PC-9 (cell line): ENCODE results near the gene PLB1. TPM values are rescaled to one million over a fixed set of nuclear protein-coding genes. Genes with fewer than 3 reads are reported as not detected.

Source experiments
- BruUV-seq: library from RNA; stranded (reverse); fragments of 400-500 nt; replicated peaks from 2 replicates; lab custom pipeline; 2021; lab: Mats Ljungman, UMichigan
- CTCF ChIA-PET: fragments of 300-600 bp; sonication (Branson Sonifier 250); formaldehyde crosslinking; loops from one replicate; lab custom pipeline; 2022; ENCODE audit warnings: antibody characterized with exemption; lab: Charles Lee
- POLR2A ChIA-PET: fragments of 300-600 bp; sonication (Branson Sonifier 250); formaldehyde crosslinking; loops from one replicate; lab custom pipeline; 2022; ENCODE audit warnings: antibody characterized with exemption; ENCODE audit not compliant: unreplicated experiment; lab: Charles Lee
- DNase-seq, 2 experiments: peaks; one replicate each; pipeline versions ENCODE4 v3.0.0 to v3.0.0-alpha.2; 2015 to 2022; ENCODE audit warnings: mixed read lengths in 1 of 2
- H2AFZ ChIP-seq: fragments of 200-600 bp; sonication (generic); 2 replicates; pipeline ENCODE4 v1.8.1; 2017; ENCODE audit warnings: antibody characterized with exemption
- H3F3A ChIP-seq: fragments of 200-600 bp; sonication (generic); 2 replicates; pipeline ENCODE4 v1.8.1; 2017; ENCODE audit warnings: antibody characterized with exemption, mild to moderate bottlenecking, low read depth; ENCODE audit not compliant: insufficient read depth
- H3K27ac ChIP-seq: fragments of 200-600 bp; sonication (generic); 2 replicates; pipeline ENCODE4 v1.6.1; 2016; ENCODE audit warnings: mixed run types
- H3K27me3 ChIP-seq: fragments of 200-600 bp; sonication (generic); 2 replicates; pipeline ENCODE4 v1.6.1; 2016; ENCODE audit warnings: low read depth, mixed run types; ENCODE audit not compliant: insufficient read depth
- H3K36me3 ChIP-seq: fragments of 200-600 bp; sonication (generic); 2 replicates; pipeline ENCODE4 v1.6.1; 2016; ENCODE audit warnings: low read depth, mixed run types
- H3K4me1 ChIP-seq: fragments of 200-600 bp; sonication (generic); replicated peaks from 2 replicates; pipeline ENCODE4 v1.6.1; 2016; ENCODE audit warnings: mixed run types; ENCODE audit not compliant: insufficient read depth
- H3K4me2 ChIP-seq: fragments of 200-600 bp; sonication (generic); 2 replicates; pipeline ENCODE4 v1.6.1; 2017; ENCODE audit warnings: mixed run types
- H3K4me3 ChIP-seq: fragments of 200-600 bp; sonication (generic); 2 replicates; pipeline ENCODE4 v1.6.1; 2016; ENCODE audit warnings: mixed run types
- H3K79me2 ChIP-seq: fragments of 200-600 bp; sonication (generic); 2 replicates; pipeline ENCODE4 v1.6.1; 2017; ENCODE audit warnings: low read depth, mixed run types
- H3K9me2 ChIP-seq: fragments of 200-600 bp; sonication (generic); 2 replicates; pipeline ENCODE4 v1.8.1; 2017; ENCODE audit warnings: mild to moderate bottlenecking; ENCODE audit not compliant: insufficient read depth
- H3K9me3 ChIP-seq: fragments of 200-600 bp; sonication (generic); 2 replicates; pipeline ENCODE4 v1.8.1; 2016; ENCODE audit warnings: low read depth; ENCODE audit not compliant: insufficient read depth
- H4K20me1 ChIP-seq: fragments of 200-600 bp; sonication (generic); 2 replicates; pipeline ENCODE4 v1.8.1; 2017; ENCODE audit not compliant: insufficient read depth
- CTCF ChIP-seq: fragments of 200-600 bp; sonication (generic); conservative IDR thresholded peaks from 2 replicates; pipeline ENCODE4 v1.6.1; 2017; ENCODE audit warnings: mixed run types, antibody characterized with exemption, mild to moderate bottlenecking, moderate library complexity
- EZH2 ChIP-seq: fragments of 200-600 bp; sonication (generic); IDR thresholded peaks from 2 replicates; pipeline ENCODE4 v1.8.0; 2017; ENCODE audit warnings: antibody characterized with exemption, low read depth
- intact Hi-C: fragments of 100-400 bp; cut with micrococcal nuclease; formaldehyde crosslinking; loops from one replicate; pipeline ENCODE4 v1.10.0; 2022; ENCODE audit not compliant: unreplicated experiment
- total RNA-seq: library from RNA; stranded (reverse); gene quantifications from 2 replicates; pipeline ENCODE4 v1.2.3, GENCODE V29; 2021

The PLB1 gene
- total RNA-seq, 1 experiment from 2014 or later = 2.7 TPM

GRCh38 chr2:28688818-28689217 lies 193.0 kb downstream of the PLB1 start:
- TF ChIP-seq CTCF = no peak
- no peak for TF ChIP-seq EZH2
- no TSS peak for BruUV-seq
- ChIA-PET CTCF (no interaction called here), POLR2A (no interaction called here)
- no peaks in the 10 kb centered on the region; the same call in 1 of the 2 replicates for H3F3A ChIP-seq
- H2AFZ ChIP-seq = no peak overlapping the region
- H3K4me1 ChIP-seq = peaks cover 43% of the 10 kb centered on the region
- no peak overlapping the region for H3K27ac ChIP-seq
- no peaks in the 10 kb centered on the region for H3K79me2 ChIP-seq
- no peaks in the 10 kb centered on the region for H4K20me1 ChIP-seq
- no peaks in the 10 kb centered on the region for H3K9me3 ChIP-seq
- no peak overlapping the region for H3K4me2 ChIP-seq
- H3K27me3 ChIP-seq = no peaks in the 10 kb centered on the region
- no peaks in the 10 kb centered on the region for H3K9me2 ChIP-seq
- intact Hi-C loops = no loop called here
- no peaks in the 10 kb centered on the region for H3K36me3 ChIP-seq
- no peak overlapping the region for H3K4me3 ChIP-seq
- no peak for DNase-seq

GRCh38 chr2:28689771-28690170 lies 193.9 kb downstream of the PLB1 start:
- intact Hi-C loops = no loop called here
- no peaks in the 10 kb centered on the region for H4K20me1 ChIP-seq
- H3K4me1 ChIP-seq = peaks cover 36% of the 10 kb centered on the region
- DNase-seq = peak in 1 of 2 experiments; percentile 57
- H3F3A ChIP-seq = no peaks in the 10 kb centered on the region; the same call in 1 of the 2 replicates
- TF ChIP-seq CTCF (no peak), EZH2 (no peak)
- CTCF ChIA-PET = no interaction called here
- H3K9me3 ChIP-seq = no peaks in the 10 kb centered on the region
- no peaks in the 10 kb centered on the region for H3K9me2 ChIP-seq
- no peak overlapping the region for H2AFZ ChIP-seq
- H3K36me3 ChIP-seq = no peaks in the 10 kb centered on the region
- H3K27me3 ChIP-seq = no peaks in the 10 kb centered on the region
- POLR2A ChIA-PET = no interaction called here
- no peak overlapping the region for H3K4me3 ChIP-seq
- BruUV-seq = no TSS peak
- H3K4me2 ChIP-seq = no peak overlapping the region
- no peaks in the 10 kb centered on the region for H3K79me2 ChIP-seq
- no peak overlapping the region for H3K27ac ChIP-seq

- H3K4me1 ChIP-seq = peaks cover 28% of the 10 kb centered on the region
- H3K36me3 ChIP-seq = no peaks in the 10 kb centered on the region
- no peaks in the 10 kb centered on the region for H4K20me1 ChIP-seq
- H3K27me3 ChIP-seq = no peaks in the 10 kb centered on the region
- H3K9me3 ChIP-seq = no peaks in the 10 kb centered on the region
- no peak for TF ChIP-seq CTCF
- no peak for TF ChIP-seq EZH2
- intact Hi-C loops = no loop called here
- CTCF ChIA-PET = no interaction called here
- no peak overlapping the region; the same call in 1 of the 2 replicates for H2AFZ ChIP-seq
- H3K27ac ChIP-seq = no peak overlapping the region
- H3K79me2 ChIP-seq = no peaks in the 10 kb centered on the region
- DNase-seq = no peak
- no peaks in the 10 kb centered on the region; the same call in 1 of the 2 replicates for H3F3A ChIP-seq
- POLR2A ChIA-PET = no interaction called here
- H3K4me2 ChIP-seq = no peak overlapping the region
- no peaks in the 10 kb centered on the region for H3K9me2 ChIP-seq
- BruUV-seq = no TSS peak
- H3K4me3 ChIP-seq = no peak overlapping the region
These were observed 196.6 kb downstream of the PLB1 start for GRCh38 chr2:28692411-28692810.
